Left cardiac atrium (tissue), 4 donors: ENCODE measurements around the gene AFF1. TPM values are rescaled to one million over a fixed set of nuclear protein-coding genes. Genes with fewer than 3 reads are reported as not detected.

Source experiments
- ATAC-seq, 2 donors: fragments of 200-7000 bp; cut with Tn5 transposase; one replicate each; pipeline ENCODE4 v1.9.1; 2020; ENCODE audit warnings: mild to moderate bottlenecking in 2 of 2, moderate library complexity in 2 of 2
- DNase-seq: peaks from one replicate; pipeline ENCODE4 v3.0.0-alpha.2; 2020
- intact Hi-C, 2 donors: fragments of 100-400 bp; cut with DNase I; formaldehyde crosslinking; loops; one replicate each; pipeline versions ENCODE4 v1.14.1 to v1.15.1; 2022 to 2023
- long read RNA-seq: library from polyadenylated mRNA; unstranded; transcript quantifications from one replicate; pipeline ENCODE4 v2.0.0, GENCODE V29; 2021
- total RNA-seq, 2 donors: library from RNA; stranded (reverse); fragmentation: NEBNext Ultra II Directional; extraction: Animal tissue kit (Norgen Biotek cat#: 25700); gene quantifications; one replicate each; pipeline ENCODE4 v1.2.1, GENCODE V29; 2021
- donor health status: DM: no; HTN: yes; CAD: no.
- donor health status: DM: no; HTN: yes; CAD: no; lungs with severe emphysema.
- donor health status: DM: yes; HTN: yes; CAD: no.
- donor health status: Dilated cardiomyopathy.

The AFF1 gene, protein sequence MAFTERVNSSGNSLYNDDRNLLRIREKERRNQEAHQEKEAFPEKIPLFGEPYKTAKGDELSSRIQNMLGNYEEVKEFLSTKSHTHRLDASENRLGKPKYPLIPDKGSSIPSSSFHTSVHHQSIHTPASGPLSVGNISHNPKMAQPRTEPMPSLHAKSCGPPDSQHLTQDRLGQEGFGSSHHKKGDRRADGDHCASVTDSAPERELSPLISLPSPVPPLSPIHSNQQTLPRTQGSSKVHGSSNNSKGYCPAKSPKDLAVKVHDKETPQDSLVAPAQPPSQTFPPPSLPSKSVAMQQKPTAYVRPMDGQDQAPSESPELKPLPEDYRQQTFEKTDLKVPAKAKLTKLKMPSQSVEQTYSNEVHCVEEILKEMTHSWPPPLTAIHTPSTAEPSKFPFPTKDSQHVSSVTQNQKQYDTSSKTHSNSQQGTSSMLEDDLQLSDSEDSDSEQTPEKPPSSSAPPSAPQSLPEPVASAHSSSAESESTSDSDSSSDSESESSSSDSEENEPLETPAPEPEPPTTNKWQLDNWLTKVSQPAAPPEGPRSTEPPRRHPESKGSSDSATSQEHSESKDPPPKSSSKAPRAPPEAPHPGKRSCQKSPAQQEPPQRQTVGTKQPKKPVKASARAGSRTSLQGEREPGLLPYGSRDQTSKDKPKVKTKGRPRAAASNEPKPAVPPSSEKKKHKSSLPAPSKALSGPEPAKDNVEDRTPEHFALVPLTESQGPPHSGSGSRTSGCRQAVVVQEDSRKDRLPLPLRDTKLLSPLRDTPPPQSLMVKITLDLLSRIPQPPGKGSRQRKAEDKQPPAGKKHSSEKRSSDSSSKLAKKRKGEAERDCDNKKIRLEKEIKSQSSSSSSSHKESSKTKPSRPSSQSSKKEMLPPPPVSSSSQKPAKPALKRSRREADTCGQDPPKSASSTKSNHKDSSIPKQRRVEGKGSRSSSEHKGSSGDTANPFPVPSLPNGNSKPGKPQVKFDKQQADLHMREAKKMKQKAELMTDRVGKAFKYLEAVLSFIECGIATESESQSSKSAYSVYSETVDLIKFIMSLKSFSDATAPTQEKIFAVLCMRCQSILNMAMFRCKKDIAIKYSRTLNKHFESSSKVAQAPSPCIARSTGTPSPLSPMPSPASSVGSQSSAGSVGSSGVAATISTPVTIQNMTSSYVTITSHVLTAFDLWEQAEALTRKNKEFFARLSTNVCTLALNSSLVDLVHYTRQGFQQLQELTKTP
- total RNA-seq: 10 to 100 TPM; 68.1 to 78.4 TPM
- long read RNA-seq, partial matches to known transcripts: 1 of 12 reads
- long read RNA-seq, other reads (novel, unspliced or antisense): 11 of 12 reads

DNA sequence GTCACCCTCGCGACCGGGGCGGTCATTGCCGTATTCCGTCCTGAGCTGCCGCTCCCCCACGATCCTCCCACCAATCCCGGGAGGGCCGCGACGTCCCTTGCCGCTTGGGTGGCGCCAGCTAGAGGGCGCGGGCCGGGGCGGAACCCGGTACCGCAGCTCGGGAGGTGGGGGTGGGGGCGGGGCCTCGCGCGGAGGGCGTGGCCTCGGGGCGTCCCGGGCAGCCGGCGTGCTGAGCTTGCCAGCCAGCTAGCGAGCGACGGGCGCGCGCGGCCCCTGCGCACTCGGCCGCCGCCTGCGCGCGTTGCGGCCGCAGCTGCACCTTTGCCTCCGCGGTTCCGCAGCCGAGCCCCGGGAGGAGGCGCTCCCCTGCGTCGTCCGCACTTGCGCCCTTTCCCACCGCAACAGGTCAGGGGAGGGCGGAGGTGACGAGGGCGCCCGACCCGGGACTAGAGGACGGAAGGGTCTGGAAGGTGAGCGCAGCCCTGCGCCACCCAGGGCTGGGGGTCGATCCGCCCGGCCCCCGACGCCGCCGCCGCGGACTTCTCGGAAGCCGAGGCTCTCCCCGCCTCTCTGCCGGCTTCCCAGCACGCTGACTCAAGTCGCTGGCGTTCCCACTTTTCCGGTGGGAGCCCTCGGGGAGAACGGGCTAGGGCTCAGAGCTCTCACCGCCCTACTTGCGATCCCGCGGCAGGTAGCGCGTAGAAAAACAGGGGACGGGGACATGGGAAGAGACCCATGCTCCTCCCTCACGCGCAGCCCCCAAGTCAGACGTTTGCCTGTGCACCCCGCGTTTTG lies at the start of gene AFF1:
Gene AFF1, plus strand, starts transcription at position 241 of the 795 bp plus-strand sequence. CDS start 13,523 bp downstream, outside the sequence.
- intact Hi-C loops: loop anchor here (5.0 kb wide), 2 partner anchors 72 to 162 kb away; no protein-coding TSS in a partner anchor
- DNase-seq (peak; percentile 95), ATAC-seq (peak; percentile 95 to 96)

DNA sequence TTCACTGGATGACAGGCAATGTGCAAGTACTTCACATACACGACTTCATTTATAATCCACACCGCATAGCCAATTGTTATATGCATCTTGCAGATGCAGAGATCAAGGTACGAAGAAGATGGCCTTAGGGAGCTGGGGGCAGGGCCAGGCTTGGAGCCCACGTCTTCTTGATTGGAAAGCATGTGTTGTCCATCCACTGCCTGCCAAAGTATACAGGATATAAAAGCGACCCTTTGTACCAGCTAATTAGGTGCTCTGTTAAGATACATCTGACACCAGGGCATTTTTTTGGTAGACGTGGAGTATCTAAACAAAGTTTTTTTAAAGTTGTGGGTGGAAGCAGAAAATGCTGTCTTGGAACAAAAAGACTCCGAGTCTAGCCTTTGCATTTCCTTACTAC lies 44.0 kb upstream of the AFF1 start:
- intact Hi-C loops: loop anchor here in 1 of 2 donors (5.0 kb wide), 1 partner anchor 43 kb away; the partner anchor contains the start of gene SLC10A6
- no peak for ATAC-seq
- no peak for DNase-seq

DNA sequence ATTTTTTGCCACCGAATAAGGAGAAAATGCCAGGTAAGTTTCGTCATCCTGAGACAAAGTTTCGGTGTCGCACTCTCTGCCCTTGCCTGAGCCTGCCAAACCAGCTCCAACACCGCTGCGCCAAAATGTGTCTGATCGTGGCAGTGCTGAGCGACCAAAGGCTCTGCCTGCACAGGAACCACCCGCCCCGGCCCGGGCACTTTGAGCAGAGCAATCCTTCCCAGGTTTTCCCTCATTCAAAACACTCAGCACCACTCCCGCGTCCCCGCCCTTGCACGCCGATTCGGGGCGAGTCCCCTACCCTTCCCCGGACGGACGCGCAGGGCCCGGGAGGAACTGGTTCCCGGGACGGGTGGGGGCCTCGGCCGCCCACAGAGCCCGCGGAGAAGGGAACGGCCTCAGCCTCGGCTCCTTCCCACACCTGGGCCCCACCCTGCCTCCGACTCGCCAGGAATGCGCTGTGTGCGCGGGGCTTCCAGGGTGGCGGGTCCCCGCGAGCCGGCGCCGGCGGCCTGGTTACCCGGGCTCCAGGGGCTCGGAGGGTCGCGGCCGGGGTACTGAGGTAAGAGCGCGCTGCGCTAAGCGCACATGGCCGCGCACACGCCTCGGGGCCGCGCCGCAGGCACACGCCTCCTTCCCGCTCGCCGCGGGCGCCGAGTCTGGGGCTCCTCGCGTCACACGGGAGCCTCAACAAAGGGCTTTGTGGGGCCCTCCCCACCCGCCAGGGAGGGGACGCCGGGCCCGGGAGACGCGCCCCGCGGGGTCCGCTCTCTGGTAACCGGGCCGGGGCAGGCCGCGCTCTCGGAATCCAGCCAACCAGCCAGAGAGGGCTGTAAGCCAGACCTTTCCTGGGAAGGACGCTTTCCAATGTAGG lies 42.8 kb upstream of the AFF1 start, which contains the start of gene C4orf36:
Gene C4orf36, minus strand, starts transcription at position 661 of the 874 bp plus-strand sequence. CDS start 902 bp downstream, outside the sequence.
- ATAC-seq (peak; percentile 84 to 85), DNase-seq (peak; percentile 62)
- intact Hi-C loops: loop anchor here in 1 of 2 donors (5.0 kb wide), 1 partner anchor 45 kb away; the partner anchor contains the start of gene SLC10A6

DNA sequence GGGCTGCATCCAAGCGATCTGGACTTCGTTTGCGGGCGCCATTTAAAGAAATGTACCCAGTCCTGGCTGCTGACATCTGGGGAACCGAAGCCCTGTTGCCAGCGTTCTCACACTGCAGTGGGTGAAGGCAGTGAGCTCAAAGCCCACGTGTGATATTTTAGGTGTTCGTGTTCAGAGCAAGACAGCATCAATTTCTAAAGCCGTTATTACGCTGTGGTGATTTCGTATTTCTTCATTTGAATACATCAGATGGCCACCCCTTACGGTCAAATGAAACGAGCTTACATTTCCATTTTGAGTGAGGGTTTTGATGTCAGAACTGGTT lies 42.2 kb upstream of the AFF1 start:
- ATAC-seq: no peak
- intact Hi-C loops: loop anchor here in 1 of 2 donors (5.0 kb wide), 1 partner anchor 45 kb away; the partner anchor contains the start of gene SLC10A6

DNA sequence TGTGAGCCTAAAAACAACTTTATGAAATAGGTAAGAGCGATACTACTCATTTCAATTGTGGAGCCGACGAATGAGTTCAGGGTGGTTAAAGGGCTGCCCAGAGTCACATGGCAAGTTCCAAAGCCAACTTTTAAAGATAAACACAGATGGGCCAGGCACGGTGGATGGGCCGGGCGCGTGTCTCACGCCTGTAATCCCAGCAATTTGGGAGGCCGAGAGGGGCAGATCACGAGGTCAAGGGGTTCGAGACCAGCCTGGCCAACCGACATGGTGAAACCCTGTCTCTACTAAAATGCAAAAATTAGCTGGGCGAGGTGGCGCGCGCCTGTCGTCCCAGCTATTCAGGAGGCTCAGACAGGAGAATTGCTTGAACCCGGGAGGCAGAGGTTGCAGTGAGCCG lies 41.7 kb upstream of the AFF1 start:
- intact Hi-C loops: loop anchor here in 1 of 2 donors (5.0 kb wide), 1 partner anchor 46 kb away; the partner anchor contains the start of gene SLC10A6
- ATAC-seq (no peak), DNase-seq (no peak)

More for the DNA sequence above, 42.2 kb upstream of the AFF1 start:
- no peak for DNase-seq

DNA sequence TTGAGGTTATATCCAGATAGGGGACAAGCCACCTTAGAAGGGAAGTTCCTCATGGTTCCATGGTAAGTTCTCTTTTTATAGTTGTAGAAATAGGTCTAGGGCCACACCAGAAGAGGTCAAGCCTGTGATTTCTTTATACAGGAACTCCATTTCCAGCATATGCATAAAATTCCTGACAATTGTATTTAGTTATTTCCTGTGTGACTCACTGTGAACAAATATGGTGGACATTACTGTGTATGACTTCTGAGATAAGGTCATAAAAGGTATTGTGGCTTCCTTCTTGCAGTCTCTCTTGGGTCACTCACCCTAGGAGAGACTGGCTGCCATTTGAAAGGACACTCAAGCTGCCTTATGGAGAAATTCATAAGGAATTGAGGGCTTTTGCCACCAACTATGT lies 40.4 kb upstream of the AFF1 start:
- DNase-seq (no peak), ATAC-seq (no peak)
- intact Hi-C loops: loop anchor here in 1 of 2 donors (5.0 kb wide), 1 partner anchor 47 kb away; the partner anchor contains the start of gene SLC10A6

DNA sequence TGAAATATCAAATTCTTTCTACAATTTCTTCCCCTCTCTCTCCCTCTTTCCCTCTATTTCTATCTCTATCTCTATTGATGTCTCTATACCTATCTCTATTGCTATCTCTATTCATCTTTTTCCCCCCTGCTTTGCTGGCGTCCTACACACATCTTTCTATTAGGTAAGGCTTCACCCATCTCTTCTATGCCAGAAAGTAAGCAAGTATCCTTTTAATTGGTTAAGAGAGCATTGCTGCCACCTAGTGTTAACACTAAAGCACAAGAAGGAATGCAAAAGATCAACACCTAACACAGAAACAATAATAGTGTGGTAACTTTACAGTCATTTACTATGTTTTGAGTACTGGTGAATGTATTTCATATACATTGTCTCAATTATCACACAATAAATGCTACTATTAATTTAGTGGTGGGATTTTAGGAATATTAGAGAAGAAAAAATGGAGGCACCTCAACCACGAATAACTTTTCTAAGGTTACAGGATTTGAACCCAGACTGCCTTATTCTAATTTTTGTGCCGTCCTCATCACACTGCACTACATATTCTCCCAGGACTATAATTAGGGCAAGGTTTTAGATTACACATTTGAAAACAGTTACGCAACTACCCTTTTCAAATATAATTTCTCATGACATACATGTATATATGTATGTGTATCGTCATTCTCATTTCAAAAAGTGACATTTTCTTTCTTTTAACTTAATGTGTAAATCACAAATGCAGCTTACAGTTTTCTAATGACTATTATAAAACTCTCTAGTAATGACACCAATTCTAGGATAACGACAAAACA lies 38.9 kb upstream of the AFF1 start:
- intact Hi-C loops: loop anchor here (1.0 to 5.0 kb wide), 2 partner anchors 398 to 399 kb away; no protein-coding TSS in a partner anchor
- ATAC-seq (peak; percentile 46 to 55), DNase-seq (no peak)

DNA sequence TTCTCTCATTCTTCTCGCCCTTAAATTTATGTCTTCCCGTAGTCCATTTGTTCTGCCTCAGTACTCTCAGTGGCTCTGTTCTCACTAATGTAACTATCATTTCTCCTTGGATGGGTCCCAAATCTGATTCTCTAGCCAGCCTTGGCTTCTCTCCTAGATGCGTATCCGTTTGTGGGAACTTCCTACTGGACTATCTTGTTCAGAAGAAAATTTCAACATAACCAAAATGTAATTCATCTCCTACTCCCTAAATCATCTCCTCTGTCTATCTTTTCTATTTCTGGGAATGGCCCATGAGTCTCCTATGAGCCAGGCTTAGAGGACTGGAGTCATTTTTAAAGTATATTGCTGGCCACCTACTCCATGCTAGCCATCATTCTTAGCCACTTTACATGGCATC lies 38.2 kb upstream of the AFF1 start:
- DNase-seq (no peak), ATAC-seq (peak in 1 of 2 donors; percentile 30)
- intact Hi-C loops: loop anchor here in 1 of 2 donors (5.0 kb wide), 1 partner anchor 399 kb away; no protein-coding TSS in a partner anchor

DNA sequence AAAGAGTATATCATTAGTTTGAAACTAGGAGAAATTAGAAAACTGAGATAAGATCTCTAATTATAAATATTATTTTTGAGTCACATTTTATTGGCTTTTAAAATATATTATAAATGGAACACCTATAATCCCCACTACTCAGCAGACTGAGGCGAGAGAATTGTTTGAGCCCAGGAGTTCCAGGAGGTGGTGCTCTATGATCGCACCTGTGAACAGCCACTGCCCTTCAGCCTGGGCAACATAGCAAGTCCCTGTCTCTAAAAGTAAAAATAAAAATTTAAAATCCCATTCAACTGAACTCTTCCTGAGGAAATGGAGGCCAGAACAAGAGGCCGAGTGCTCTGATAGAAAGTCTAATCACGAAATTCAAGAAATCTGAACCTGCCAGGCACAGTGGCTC lies 36.2 kb upstream of the AFF1 start:
- intact Hi-C loops: loop anchor here in 1 of 2 donors (5.0 kb wide), 1 partner anchor 401 kb away; no protein-coding TSS in a partner anchor

DNA sequence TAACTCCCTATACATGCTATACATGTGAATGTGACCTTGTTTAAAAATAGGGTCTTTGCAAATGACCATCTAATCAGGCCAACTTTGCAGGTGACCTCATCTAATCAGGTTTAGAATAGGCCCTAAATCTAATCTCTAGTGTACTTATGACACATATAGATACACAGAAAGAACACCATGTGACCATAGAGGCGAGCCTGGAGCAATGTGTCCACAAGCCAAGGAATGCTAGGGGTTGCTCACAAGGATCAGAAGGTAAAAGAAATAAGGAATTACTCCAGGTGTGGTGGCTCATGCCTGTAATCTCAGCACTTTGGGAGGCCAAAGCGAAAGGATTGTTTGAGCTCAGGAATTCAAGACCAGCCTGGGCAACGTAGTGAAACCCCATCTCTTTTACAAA lies 32.9 kb upstream of the AFF1 start:
- DNase-seq: no peak
- no peak for ATAC-seq
- intact Hi-C loops: no loop called here

More for the DNA sequence above, 36.2 kb upstream of the AFF1 start:
- ATAC-seq (no peak), DNase-seq (no peak)

DNA sequence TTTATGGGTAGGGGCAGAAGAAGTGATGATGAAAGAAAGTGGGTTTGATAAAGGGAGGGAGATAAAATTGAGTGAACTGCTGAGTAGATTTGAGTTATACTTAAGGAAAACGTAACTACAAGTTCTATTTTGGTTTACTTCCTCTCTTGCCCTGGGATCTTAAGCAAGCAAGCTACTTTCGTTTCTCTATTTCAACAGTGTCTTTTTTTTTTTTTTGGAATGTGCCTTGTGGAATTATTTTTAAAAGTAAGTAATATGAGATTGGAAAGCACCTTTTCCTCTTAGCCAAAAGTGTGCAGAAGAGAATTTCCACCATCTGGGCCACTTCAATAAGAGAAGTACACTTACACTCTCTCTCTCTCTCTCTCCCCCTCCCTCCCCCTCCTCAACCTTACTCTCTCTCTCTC lies 26.6 kb upstream of the AFF1 start:
- ATAC-seq (peak in 1 of 2 donors; percentile 15), DNase-seq (no peak)
- intact Hi-C loops: no loop called here

DNA sequence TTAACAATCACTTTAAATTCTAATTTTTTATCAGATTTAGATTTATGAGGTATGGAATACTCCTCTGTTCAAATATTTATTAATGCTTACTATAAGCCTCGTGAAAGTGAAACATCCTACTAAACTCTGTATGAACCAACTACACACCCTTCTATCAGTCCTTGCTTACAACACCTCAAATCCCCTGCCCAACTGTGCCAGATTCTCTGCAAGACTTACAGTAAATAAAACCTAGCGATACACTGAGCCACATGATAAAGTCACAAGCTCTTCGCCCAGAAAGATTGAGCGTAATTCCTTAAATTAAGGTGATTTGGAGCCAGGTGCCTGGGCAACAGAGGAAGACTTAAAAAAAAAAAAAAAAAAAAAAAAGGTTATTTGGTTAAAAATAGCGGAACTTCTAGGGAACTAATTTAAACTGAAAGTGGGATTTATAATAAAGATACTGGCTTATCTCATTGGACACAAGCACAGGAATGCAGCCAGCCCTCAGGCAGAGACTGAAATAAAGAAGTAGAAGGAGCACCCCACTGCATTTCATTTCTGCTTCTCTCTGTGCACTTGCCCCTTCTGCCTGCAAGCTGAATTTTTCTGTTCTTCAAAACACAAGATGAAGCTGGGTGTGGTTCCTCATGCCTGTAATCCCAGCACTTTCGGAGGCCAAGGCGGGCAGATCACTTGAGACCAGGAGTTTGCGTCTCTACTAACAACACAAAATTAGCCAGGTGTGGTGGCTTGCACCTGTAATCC lies 25.1 kb upstream of the AFF1 start:
- ATAC-seq (peak in 1 of 2 donors; percentile 26), DNase-seq (no peak)
- intact Hi-C loops: no loop called here

DNA sequence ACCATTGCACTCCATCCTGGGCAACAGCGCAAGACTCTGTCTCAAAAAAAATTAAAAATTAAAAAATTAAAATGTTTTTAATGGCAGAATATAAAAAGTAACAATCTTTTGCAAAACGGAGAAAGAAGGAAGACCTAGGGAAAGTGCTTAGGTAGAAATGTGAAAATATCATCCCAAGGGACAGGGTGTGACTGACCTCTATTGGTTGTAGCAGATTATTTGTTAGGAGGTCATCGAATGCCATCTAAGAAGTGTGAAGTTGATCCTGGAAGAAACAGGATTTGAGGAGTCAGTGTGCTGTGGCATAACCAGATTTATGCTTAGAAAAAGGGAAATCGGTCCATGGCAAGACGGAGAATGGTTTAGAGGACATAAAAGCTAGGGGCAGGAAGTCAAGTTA lies 24.4 kb upstream of the AFF1 start:
- no peak for ATAC-seq
- no peak for DNase-seq
- intact Hi-C loops: no loop called here

DNA sequence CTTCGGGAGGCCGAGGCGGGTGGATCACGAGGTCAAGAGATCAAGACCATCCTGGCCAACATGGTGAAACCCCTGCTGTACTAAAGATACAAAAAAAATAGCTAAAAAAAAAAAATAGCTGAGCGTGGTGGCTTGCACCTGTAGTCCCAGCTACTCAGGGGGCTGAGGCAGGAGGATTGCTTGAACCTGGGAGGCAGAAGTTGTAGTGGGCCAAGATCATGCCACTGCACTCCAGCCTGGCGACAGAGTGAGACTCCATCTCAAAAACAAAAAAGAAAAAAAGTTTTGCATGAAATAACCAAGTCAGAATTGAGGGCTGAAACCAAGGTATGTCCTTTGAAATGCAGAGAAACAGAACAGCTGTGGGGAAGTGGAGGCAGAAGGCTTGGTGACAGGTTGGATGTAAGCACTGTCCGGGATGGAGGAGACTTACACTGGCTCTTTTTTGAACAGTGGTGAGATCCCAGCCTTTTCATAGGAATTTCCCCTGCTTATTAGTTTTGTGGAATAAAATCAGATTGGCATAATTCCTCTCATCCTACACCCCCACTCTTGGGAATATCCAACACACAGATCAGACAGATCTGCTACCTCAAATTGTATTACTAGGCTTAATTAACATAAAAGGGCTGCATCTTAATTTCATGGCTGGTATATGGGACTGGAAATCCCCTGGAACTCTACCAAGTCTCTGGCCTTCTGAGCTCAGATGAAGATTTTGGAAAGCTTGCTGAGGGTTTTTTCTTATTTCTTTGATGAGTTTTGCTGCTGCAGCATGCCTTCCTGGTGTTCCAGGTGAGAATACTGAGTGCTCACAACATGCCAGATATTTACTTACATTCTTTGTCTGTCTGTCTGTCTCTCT lies 23.8 kb upstream of the AFF1 start:
- intact Hi-C loops: no loop called here
- ATAC-seq (no peak), DNase-seq (no peak)
